ENCODE results near the gene ALOX5. TPM values are rescaled to one million over a fixed set of nuclear protein-coding genes. Genes with fewer than 3 reads are reported as not detected.

Gene ALOX5
- total and polyA plus RNA-seq, 2 experiments from 2014 or later, result 3.7 to 5.4 TPM

DNA sequence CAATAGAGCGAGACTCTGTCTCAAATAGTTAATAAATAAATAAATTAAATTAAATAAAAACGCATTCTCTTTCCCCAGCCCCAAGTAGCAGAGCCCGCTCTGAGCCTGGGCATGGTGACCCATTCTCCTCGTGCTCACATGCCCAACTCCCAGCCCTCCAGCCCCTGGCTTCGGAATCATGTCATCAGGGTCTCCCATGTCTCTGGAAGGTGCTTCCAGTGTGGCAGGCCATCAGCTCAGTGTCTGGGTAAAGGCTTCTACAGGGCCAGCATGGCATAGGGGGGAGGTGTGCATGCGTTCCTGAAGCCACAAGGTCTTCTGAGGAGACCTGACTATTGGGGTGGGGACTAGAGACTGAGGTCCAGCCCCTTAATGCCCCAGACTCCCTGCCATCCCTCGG is 72.8 kb downstream of the ALOX5 start (continued):
- TF ChIP-seq, protein P1, sequence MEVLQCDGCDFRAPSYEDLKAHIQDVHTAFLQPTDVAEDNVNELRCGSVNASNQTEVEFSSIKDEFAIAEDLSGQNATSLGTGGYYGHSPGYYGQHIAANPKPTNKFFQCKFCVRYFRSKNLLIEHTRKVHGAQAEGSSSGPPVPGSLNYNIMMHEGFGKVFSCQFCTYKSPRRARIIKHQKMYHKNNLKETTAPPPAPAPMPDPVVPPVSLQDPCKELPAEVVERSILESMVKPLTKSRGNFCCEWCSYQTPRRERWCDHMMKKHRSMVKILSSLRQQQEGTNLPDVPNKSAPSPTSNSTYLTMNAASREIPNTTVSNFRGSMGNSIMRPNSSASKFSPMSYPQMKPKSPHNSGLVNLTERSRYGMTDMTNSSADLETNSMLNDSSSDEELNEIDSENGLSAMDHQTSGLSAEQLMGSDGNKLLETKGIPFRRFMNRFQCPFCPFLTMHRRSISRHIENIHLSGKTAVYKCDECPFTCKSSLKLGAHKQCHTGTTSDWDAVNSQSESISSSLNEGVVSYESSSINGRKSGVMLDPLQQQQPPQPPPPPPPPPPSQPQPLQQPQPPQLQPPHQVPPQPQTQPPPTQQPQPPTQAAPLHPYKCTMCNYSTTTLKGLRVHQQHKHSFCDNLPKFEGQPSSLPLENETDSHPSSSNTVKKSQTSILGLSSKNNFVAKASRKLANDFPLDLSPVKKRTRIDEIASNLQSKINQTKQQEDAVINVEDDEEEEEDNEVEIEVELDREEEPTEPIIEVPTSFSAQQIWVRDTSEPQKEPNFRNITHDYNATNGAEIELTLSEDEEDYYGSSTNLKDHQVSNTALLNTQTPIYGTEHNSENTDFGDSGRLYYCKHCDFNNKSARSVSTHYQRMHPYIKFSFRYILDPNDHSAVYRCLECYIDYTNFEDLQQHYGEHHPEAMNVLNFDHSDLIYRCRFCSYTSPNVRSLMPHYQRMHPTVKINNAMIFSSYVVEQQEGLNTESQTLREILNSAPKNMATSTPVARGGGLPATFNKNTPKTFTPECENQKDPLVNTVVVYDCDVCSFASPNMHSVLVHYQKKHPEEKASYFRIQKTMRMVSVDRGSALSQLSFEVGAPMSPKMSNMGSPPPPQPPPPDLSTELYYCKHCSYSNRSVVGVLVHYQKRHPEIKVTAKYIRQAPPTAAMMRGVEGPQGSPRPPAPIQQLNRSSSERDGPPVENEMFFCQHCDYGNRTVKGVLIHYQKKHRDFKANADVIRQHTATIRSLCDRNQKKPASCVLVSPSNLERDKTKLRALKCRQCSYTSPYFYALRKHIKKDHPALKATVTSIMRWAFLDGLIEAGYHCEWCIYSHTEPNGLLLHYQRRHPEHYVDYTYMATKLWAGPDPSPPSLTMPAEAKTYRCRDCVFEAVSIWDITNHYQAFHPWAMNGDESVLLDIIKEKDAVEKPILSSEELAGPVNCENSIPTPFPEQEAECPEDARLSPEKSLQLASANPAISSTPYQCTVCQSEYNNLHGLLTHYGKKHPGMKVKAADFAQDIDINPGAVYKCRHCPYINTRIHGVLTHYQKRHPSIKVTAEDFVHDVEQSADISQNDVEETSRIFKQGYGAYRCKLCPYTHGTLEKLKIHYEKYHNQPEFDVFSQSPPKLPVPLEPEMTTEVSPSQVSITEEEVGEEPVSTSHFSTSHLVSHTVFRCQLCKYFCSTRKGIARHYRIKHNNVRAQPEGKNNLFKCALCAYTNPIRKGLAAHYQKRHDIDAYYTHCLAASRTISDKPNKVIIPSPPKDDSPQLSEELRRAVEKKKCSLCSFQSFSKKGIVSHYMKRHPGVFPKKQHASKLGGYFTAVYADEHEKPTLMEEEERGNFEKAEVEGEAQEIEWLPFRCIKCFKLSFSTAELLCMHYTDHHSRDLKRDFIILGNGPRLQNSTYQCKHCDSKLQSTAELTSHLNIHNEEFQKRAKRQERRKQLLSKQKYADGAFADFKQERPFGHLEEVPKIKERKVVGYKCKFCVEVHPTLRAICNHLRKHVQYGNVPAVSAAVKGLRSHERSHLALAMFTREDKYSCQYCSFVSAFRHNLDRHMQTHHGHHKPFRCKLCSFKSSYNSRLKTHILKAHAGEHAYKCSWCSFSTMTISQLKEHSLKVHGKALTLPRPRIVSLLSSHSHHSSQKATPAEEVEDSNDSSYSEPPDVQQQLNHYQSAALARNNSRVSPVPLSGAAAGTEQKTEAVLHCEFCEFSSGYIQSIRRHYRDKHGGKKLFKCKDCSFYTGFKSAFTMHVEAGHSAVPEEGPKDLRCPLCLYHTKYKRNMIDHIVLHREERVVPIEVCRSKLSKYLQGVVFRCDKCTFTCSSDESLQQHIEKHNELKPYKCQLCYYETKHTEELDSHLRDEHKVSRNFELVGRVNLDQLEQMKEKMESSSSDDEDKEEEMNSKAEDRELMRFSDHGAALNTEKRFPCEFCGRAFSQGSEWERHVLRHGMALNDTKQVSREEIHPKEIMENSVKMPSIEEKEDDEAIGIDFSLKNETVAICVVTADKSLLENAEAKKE (CRISPR knock-in tag; IDR thresholded peaks at IDR 0.05), result no peak

DNA sequence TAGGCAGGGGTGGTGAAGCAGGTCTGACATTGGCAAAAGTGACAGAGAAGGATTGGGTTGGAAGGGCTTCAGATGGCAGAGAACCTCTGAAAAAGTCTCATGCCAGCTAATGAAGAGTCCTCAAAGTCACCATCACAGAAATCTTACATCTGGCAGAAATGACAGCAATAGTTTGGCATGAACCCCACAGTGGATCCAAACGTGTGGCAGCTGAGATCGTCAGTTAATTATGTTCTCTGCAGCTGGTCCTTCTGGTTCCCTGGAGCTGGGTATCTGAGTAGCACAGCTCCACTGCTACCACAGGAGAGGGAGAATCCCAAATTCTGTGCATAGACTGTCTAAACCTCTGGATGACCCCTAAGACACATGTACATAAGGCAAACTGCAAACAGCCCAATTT is 73.4 kb downstream of the ALOX5 start:
- Mint-ChIP-seq H3K4me3 (no peak overlapping the region), H3K36me3 (ENCODE audit: low read depth) (no peaks in the 10 kb centered on the region), H3K27ac (no peak overlapping the region), H3K4me1 (no peaks in the 10 kb centered on the region), H3K27me3 (ENCODE audit: insufficient read depth, low read depth, poor library complexity) (no peaks in the 10 kb centered on the region), H3K9me3 (no peaks in the 10 kb centered on the region)
- Histone ChIP-seq H3K27ac (ENCODE audit: low read depth) (no peak overlapping the region), H3K27me3 (ENCODE audit: insufficient read depth) (no peaks in the 10 kb centered on the region), H3K79me2 (replicated peaks; ENCODE audit: insufficient read depth) (no peaks in the 10 kb centered on the region), H3F3A (replicated peaks; ENCODE audit: low read depth) (no peaks in the 10 kb centered on the region), H3K9me2 (ENCODE audit: insufficient read depth) (no peaks in the 10 kb centered on the region), H3K4me3 (no peak overlapping the region), H2AFZ (no peak overlapping the region), H4K20me1 (replicated peaks; ENCODE audit: insufficient read depth) (no peaks in the 10 kb centered on the region), H3K4me2 (no peak overlapping the region), H3K36me3 (ENCODE audit: insufficient read depth) (no peaks in the 10 kb centered on the region), H3K4me1 (ENCODE audit: insufficient read depth) (no peaks in the 10 kb centered on the region)
- ATAC-seq, result no peak
- TF ChIP-seq, protein P2, sequence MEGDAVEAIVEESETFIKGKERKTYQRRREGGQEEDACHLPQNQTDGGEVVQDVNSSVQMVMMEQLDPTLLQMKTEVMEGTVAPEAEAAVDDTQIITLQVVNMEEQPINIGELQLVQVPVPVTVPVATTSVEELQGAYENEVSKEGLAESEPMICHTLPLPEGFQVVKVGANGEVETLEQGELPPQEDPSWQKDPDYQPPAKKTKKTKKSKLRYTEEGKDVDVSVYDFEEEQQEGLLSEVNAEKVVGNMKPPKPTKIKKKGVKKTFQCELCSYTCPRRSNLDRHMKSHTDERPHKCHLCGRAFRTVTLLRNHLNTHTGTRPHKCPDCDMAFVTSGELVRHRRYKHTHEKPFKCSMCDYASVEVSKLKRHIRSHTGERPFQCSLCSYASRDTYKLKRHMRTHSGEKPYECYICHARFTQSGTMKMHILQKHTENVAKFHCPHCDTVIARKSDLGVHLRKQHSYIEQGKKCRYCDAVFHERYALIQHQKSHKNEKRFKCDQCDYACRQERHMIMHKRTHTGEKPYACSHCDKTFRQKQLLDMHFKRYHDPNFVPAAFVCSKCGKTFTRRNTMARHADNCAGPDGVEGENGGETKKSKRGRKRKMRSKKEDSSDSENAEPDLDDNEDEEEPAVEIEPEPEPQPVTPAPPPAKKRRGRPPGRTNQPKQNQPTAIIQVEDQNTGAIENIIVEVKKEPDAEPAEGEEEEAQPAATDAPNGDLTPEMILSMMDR (conservative IDR thresholded peaks at IDR 0.05; ENCODE audit: low read depth in 2 of 2), result no peak
- TF ChIP-seq ZNF114 (CRISPR knock-in tag; IDR thresholded peaks at IDR 0.05) (no peak), JUNB (IDR thresholded peaks at IDR 0.05; ENCODE audit: unreplicated experiment) (no peak), POLR2AphosphoS5 (IDR thresholded peaks at IDR 0.05; ENCODE audit: low read depth) (no peak), CREB1 (CRISPR knock-in tag; IDR thresholded peaks at IDR 0.05; ENCODE audit: low read depth) (no peak)
- TF ChIP-seq, protein P3, sequence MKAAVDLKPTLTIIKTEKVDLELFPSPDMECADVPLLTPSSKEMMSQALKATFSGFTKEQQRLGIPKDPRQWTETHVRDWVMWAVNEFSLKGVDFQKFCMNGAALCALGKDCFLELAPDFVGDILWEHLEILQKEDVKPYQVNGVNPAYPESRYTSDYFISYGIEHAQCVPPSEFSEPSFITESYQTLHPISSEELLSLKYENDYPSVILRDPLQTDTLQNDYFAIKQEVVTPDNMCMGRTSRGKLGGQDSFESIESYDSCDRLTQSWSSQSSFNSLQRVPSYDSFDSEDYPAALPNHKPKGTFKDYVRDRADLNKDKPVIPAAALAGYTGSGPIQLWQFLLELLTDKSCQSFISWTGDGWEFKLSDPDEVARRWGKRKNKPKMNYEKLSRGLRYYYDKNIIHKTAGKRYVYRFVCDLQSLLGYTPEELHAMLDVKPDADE (IDR thresholded peaks at IDR 0.05), result no peak
- DNase-seq (ENCODE audit: low spot score), result no peak

Data from GM23338 (cell line).